ENCODE data around the gene RAB40C.
A peak's percentile ranks its signal among the peaks of the same experiment; 100 is the strongest.

Gene RAB40C

DNA sequence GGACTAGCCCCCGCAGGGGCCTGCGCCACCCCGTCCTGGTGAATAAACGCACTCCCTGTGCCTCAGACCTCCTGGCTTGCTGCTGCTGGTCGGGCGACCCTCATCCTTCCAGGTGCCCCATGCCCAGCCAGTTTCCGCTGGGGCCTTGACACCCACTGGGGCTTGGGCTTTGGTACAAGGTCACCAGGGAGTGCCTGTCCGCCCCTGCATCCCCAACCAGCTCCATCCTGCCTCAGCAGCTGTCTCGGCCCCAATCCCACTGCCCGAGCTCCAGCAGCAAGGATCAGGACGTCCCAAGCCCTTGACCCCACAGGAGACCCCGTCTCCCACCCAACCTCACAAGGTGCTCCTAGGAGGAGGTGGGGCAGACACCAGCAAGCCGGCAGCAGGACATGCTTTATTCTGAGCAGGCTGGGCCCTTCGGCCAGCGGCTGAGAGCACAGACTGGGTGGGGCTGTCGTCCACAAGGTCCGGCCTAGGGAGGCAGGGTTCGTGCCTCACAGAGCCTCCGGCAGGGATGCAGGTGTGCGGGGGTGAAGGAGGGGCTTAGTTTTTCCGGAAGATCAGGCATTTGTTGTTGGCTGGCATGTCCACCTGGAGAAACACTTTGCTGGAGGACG lies 44.3 kb downstream of the RAB40C start:
- no peak for DNase-seq

DNA sequence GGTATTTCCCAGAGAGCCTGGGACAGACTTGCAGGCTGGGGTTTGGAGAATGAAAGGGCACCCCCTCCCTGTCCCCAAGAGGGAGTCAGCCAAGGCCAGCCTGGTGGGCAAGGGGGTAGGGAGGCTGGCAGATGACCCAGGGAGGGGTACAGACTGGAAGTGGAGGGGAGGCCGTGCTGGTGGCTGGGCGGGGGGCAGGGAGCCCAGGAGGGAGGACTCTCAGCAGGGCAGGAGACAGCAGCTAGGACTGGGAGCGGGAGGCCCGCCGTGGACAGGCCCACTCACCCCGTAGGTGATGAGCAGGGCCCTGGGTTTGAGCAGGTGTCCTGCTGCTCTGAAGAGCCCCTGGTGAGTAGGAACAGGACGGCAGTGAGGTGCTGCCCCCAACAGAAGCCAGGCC lies 45.1 kb downstream of the RAB40C start:
- no peak for DNase-seq

DNA sequence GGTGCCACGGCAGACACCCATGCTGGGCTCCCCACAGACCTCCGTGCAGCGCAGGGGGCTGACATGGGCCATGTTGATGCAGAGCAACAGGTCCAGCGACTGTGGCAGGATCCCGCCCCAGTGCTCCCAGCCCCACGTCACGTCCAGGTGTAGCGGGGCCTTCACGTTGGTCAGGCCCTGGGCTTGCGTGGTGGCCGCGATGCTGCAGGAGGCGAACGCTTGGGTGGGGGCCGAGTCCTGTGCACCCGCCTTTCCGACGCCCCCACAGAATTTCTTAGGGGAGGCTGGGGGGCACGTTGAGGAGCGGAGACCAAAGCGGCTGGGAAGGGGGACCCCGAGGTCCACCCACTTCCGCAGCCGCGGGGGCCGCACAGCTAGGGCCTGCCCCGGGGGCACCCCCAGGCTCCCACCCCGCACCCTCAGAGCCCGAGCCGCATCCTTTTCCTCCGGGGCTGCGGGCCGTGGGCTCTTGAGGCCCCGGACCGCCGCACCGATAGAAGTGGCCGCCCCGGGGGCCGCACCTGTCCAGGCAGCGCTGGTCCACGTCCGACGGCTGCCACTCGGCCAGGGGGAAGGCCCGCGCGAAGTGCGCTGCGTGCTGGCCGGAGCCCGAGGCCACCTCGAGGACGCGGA lies 45.8 kb downstream of the RAB40C start:
- DNase-seq, result no peak

DNA sequence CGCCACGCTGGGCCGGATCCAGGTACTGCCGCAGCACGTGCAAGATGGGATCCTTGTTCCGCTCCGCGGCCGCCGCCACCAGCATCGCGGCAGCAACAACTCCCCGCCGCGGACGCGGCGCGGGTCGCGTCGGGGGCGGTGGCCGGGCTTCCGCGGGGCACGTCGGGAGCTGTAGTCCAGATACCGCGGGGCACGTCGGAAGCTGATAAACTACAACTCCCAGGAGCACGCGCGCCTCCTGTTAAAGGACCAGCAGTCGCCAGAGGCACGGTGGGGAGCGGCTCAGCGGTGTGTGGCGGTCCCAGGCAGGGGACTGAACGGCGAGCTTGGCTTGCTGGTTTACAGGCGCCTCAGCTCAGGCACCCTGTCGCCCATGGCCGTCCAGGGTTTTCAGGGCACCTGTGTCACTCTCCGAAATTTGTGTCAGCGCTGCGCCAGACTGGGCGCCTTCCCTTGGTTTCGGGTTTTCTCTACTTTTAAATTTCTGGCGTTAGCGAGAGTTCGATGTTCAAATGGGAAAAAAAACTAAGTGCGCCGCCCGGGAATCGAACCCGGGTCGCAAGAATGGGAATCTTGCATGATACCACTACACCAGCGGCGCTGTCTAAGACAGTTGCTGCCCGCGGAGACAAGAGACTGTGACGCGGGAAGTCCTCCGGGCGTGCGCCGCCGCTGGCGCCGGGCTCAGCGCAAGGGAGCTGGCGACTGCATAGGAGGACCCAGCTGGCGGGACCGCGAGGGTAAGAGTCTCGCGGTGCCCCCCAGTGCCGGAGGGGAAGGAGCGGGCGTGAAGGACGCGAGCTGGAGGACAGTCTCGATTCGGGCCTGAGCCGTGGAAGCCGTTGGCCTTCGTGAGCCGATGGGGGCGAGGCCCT lies 46.6 kb downstream of the RAB40C start, which contains the start of gene METTL26:
METTL26 (minus strand) TSS at position 100 of the 875 bp plus-strand sequence; CDS start at position 85, 15 bp downstream.
- DNase-seq, result peak; percentile 62 to 77

DNA sequence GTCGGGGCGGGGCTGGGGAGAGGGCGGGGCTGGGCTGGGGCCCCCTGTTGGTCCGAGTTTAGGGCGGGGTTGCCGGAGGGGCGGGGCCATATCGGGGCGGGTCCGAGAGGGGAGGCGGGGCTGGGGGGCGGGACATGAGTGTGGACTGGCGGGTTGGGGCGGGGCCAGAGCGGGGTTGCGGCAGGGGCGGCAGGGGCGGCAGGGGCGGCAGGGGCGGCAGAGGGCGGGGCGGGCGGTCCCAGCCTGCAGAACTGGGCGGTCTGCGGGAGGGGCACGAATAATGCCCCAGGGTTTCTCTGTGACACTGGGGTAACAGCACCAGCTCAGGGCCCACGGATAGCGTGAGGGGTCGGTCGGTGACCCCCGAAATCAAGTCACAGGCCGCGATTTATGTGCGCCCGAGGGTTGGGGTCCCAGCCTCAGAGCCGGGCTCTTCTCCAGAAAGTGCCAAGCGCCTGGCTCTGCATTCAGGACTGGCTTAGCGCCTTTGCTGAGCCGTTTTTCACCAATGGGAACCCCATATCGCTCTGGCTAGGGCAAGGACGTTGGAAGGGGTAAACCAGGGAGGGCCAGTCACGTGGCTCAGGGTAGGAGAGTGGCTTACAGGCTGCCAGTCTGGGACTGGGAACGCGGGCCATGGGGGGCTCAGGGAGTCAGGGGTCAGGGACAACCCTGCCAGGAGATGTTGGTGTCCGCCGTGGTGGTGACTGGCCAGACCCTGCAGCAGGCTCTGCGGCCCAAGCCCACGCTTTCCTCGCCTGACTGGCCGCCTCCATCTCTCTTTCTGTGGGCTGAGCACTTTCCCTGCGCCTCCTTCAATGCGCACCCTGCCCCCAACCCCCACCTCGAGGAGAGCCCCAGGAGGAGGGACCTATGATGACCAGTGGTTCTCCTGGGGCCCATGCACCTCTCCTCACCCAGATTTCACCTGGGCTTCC lies 47.5 kb downstream of the RAB40C start:
- peak; percentile 24 to 37 for DNase-seq

DNA sequence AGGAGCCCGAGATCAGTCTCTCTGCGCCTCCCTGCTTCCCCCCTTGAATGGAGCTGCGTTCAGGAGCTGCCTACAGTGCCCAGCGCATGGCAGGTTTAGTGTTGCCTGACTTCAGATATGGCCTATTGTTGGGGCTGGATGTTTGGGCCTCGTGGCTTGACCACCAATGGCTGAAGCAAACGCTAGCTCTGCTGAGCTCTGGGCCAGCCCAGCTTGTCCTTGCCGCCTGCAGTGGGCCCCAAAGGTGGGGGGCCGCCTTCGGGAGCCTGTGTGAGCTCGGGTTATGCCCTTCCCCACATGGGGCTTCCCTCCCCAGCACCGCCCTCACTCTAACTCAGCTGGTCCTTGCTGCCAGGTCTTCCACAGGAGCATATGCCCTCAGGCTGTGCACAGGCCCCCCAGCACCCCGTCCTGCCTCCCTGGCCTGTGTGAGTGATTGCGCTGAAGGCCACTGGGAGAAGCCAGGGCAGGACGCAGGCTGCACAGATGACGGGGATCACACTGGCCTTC lies 48.2 kb downstream of the RAB40C start:
- no peak for DNase-seq

DNA sequence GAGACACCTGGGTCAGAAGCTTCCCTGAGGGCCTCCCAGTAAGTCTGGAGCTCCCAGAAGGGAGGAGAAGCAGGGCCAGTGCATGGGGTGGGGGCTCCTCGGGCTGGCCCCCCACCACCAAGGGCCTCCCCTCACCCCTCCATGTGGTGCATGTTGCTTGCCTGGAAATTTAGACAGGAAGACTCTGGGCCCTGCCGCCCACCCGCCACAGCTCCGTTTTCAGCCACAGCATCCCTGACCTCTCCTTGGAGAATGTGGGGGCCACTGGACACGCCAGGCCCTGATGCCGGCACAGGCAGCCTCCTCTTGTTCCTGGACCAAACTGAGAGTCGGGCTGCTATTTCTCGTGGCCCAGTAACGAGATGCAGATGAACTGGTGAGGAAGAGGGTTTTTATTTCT lies 49.0 kb downstream of the RAB40C start:
- no peak for DNase-seq

DNA sequence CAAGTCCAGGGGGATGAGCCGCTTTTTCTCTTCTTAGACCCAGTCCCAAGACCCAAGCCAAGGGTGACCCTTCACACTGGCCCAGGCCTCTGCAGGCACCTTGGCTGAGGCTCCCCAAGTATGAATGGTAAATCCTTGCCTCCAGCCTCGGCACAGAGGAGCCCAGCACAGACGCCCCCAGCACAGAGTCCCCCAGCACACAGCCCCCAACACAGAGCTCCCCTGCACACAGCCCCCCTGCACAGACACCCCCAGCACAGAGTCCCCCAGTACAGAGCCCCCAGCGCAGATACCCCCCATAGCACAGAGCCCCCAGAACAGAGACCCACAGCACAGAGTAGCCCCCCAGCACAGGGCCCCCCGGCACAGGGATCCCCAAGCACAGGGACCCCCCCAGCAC lies 50.7 kb downstream of the RAB40C start:
- no peak for DNase-seq

DNA sequence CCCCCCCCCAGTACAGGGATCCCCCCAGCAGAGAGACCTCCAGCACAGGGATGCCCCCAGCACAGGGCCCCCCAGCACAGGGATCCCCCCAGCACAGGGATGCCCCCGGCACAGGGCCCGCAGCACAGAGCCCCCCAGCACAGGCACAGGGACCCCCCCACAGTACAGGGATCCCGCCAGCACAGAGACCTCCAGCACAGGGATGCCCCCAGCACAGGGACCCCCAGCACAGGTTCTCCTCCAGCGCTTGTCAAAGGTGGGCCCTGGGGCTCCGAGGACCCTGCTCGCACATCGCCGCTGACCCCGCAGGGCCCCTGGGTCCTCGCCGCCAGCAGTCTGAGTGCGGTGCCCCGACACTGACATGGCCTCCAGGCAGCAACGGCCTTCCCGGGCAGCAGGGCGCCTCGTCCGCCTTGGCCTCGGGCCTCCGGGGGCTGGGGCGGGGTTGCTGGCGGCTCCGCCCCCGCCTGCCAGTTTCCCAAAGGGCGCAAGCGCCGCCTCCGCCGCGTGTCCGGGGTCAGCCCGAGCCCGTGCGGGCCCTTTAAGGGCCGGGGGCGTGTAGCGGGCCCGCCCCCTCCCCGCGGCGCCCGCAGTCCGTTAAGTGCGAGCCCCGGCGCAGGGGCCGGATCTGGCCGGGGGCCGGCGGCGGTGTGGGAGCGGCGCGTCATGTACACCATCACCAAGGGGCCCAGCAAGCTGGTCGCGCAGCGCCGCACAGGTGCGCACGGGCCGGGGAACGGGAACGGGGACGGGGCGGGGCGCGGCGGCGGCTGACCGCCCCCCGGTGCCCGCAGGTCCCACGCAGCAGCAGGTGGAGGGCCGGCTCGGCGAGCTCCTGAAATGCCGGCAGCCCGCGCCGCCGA lies 51.7 kb downstream of the RAB40C start, which contains the start of gene MCRIP2:
MCRIP2 (plus strand) TSS at position 503 of the 863 bp plus-strand sequence; CDS start at position 667, 164 bp downstream.
- DNase-seq, result peak; percentile 22 to 46

DNA sequence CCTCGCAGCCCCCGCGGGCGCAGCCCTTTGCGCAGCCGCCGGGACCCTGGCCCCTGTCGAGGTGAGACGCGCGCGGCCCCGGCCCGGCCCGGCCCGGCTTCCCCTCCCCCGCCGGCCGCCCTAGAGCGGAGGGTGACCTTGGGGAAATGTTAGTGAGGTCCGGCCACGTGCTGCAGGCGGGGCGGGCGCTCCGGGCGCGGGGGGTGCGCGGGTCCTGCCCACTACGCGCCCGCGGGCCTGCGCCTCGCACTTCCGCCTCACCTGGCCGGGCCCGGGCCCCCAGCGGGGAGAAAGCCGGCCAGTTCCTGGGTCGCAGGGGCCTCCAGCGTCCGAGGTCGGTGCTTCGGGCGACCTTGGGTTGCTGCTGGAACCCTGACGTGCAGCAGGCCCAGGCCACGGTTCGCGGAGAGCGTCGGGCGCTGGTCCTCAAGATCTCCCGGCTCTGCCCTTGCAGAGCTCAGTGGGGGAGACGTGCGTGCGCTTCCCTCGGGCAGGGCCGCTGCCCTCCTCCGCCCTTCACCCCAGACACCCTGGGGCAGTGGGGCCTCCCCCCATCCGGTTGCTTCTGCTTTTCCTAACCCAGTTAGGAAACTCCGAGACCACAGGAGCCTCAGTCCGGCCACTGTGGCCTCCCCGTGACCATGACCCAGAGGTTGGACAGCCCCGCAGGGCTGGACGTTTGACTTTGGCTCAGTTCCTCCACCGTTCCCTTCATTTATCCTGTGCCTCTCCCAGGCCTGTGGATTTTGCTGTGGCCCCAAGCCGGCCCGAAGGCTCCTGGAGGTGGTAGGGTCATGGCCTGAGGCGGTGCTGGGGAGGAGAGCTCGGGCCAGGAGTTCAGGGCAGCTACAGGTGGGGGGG lies 52.6 kb downstream of the RAB40C start:
- DNase-seq, result no peak

DNA sequence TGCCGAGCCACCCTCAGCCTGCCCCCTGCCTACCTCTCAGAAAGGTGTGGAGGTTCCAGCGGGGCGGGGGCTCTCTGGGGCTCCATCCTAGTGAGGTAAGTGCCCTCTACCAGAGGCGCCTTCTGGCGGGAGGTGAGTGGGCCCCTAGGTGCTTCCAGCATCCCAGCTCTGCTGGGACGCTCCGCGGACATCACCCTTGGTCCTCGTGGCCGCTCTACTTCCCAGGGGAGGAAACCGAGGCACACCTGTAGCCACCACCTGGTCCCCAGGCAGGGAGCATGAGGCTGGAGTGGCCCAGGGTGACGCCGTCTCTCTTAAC lies 53.1 kb downstream of the RAB40C start:
- no peak for DNase-seq

DNA sequence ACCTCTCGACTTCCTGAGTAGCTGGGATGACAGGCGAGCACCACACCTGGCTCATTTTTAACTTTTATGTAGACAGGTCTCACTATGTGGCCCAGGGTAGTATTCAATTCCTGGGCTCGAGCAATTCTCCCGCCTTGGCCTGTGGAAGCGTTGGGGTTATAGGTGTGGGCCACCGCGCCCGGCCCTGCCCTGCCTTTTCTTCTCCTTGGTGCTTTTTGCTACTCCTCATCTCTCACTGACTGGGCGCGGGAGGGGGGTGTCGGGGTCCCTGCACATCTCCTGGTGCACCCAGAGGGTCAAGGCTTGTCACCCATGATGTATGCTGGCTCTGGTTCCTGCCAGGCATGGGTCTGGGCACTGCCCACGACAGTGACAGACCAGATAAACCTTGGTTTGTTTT lies 54.7 kb downstream of the RAB40C start:
- DNase-seq, result no peak

DNA sequence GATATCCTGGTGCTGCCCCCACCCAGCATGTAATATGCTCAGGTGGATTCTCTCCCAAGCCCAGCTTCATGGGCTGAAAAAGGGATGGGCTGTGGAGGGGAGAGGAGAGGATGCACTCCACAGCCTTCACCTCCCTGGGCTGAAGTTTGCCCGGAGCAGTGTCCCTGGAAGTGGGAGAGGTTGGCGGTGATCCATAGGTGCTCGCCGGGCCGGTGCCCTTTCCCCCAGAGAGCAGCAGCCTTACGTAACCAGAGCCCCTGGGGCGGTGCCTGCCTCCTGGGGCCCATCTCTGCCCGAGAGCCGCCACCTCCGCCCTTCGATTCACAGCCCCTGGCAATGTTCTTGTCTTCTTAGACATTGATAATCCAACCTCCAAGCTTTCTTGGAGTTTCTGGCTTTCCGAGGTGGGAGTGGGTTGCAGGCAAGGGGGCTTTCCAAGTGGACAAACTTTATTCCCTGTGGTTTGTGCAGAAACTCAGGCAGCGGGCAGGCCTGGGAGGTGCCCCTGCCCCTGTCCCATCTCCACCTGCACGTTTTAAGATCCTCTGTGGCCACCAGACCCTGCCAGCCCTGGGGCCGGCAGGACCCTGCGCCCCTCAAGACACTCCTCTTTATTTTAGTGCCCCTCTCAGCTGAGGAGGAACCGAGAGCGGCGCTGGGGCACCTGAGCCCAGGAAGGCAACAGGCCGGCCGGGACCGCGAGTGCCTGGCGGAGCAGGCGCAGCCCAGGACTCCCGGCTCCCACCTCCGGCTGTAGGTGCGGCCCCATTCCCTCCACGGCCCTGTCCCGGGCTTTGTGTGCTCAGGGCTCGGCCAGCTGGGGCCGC lies 56.2 kb downstream of the RAB40C start:
- no peak for DNase-seq

DNA sequence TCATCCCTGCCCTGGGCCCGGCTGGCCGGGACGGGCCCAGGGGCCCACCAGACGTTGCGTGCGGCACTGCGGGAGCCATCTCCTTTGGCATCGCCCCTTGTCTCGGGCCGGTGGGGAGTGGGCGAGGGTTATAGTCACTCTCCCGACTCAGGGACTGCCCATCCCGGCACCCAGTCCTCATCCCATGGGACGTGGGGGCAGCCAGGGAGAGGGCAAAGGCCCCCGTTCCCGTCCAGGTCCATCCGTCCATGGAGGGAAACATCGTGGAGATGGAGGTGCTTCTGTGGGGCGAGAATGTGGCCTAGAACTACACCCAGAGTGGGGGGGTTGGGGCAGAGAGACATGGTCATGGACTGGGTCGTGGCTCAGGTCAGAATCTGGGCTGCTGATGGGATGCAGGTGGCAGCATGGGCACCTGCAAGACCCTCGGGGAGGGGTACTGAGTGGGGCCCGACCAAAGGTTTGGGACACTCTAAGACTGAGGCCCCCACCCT lies 56.9 kb downstream of the RAB40C start:
- no peak for DNase-seq

DNA sequence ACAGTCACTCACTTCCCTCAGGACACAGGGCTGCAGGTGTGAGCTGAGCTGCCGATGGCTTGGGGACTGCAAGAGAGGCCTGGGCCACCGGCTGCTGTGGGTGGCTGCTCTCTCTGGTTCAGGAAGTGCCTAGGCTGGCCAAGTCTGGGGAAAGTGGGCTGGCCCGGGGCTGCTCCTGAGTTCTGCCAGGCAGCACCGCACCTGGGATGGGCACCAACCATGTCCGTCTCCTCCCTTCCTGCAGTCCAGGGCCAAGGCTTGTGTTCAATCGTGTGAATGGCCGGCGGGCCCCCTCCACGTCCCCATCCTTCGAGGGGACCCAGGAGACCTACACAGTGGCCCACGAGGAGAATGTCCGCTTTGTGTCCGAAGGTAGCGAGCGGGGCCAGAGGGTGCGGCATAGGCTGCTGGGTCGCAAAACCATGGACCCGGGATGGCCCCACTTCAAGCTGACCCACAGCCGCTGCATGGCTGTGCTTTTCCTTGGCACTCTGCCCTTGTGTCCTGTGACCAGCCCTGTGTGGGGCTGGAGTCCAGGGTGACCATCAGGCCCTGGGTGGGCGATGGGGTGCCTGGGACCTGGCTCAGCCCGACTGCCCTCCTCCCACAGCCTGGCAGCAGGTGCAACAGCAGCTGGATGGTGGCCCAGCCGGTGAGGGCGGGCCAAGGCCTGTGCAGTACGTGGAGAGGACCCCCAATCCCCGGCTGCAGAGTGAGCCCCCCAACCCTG lies 57.5 kb downstream of the RAB40C start:
- no peak for DNase-seq

DNA sequence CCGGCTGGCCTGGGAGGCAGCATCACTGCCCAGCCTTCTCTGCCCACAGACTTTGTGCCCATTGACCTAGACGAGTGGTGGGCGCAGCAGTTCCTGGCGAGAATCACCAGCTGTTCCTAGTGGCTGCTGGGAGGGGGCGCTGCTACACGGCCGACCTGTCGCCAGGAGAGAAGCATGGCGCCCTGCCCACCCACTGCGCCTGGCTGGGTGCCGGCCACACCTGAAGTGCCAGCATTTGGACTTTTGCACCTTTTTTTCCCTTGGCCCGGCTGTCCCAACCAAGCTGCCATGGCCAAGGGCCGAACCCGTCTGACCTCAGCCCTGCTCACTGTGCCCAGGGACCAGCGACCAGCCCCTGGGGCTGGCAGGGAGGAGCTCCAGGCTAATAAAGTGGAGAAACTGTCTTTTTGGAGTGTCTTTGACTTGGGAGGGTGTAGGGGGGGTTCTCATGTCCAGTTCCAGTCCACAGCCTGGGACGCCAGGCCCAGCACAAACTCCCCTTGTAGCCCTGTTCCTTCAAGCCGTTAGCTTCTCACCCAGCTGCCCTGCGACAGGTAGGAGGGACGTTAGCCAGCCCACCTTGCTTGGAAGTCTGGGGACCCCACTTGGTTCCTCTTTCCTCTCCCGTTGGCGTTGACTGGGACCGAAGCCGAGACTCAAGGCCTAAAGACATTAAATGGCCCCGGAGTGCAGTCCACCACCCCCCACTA lies 58.4 kb downstream of the RAB40C start:
- peak in 1 of 2 experiments; percentile 18 for DNase-seq

DNA sequence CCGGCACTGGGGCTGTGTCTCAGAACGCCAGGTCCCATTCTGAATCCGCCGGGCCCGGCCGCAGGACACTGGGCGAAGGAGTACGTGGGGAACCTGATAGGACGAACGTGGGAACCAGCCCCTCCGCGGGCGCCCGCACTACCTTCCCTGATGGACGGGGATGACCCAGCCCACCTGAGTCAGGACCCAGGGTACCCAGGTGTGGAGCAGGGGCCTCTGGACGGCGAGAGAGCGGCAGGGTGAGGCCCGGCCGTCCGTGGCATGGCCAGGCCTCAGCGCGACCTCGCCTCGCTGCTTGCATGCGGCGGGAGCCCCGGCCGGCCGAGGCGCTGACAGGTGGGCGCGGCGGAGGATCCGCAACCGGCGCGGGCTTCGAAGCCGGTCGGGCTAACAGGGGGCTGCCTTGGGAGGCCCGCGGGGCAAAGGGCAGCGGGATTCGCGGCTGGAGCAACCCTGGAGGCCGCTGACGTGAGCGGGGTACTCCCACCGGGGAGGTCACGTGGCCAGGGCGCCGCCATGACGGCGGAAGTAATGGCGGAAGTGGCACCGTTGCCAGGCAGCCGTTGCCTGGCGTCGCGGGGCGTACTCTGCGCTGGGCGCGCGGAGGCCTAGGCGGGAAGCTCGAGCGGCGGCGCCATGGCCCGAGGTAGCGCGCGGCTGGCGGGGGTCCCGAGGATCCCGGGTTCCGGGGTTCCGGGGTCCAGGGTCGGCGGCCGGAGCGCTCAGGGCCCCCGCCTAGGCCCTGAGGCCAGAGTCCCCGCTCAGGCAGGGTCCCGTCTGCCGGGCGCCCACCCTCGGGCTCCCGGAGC lies 59.1 kb downstream of the RAB40C start, which contains the start of gene WDR90:
WDR90 (plus strand) TSS at position 585 of the 809 bp plus-strand sequence; CDS start at position 637, 52 bp downstream.
- peak; percentile 55 to 63 for DNase-seq

Measured in Kasumi-1 (cell line).